ENCODE results near the gene BTRC.

GRCh38 chr10:101489355-101489754 is 135.4 kb downstream of the BTRC start:
- no peak for TF ChIP-seq POLR2A (IDR thresholded peaks at IDR 0.05; ENCODE audit: low read depth, low read length)
- TF ChIP-seq CTCF (IDR thresholded peaks at IDR 0.05; ENCODE audit: extremely low read depth in 1 of 2, insufficient read depth in 1 of 2, low read depth in 1 of 2, low read length in 2 of 2), result no peak
- no peak for TF ChIP-seq JUN (IDR thresholded peaks at IDR 0.05; ENCODE audit: borderline replicate concordance, insufficient read depth, insufficient read length, low read depth)
- no peak for TF ChIP-seq EZH2 (IDR thresholded peaks at IDR 0.05; ENCODE audit: borderline replicate concordance, low read depth, low read length, severe bottlenecking)
- TF ChIP-seq POLR2AphosphoS5 (IDR thresholded peaks at IDR 0.05; ENCODE audit: insufficient read depth, low read depth, low read length), result no peak
- no peak for TF ChIP-seq MAX (IDR thresholded peaks at IDR 0.05; ENCODE audit: insufficient read depth, insufficient read length)
